HCT116 (cell line): ENCODE data around the gene AP3B1. TPM values are rescaled to one million over a fixed set of nuclear protein-coding genes. Genes with fewer than 3 reads are reported as not detected.

ENCODE experiments used
- ATAC-seq: fragments of 200-7000 bp; cut with Tn5 transposase; 2 replicates; pipeline ENCODE4 v1.9.1; 2020; ENCODE audit warnings: mild to moderate bottlenecking, moderate library complexity
- BruUV-seq: library from RNA; stranded (reverse); fragments of 400-500 nt; replicated peaks from 2 replicates; lab custom pipeline; 2021; lab: Mats Ljungman, UMichigan
- CTCF ChIA-PET: fragments of 300-600 bp; sonication (Branson Sonifier 250); formaldehyde crosslinking; loops from one replicate; lab custom pipeline; 2021; ENCODE audit warnings: antibody characterized with exemption; lab: Charles Lee
- POLR2A ChIA-PET: fragments of 300-600, 350-600 bp; sonication (Branson Sonifier 250); formaldehyde crosslinking; loops from one replicate; lab custom pipeline; 2021; ENCODE audit warnings: antibody characterized with exemption; lab: Charles Lee
- RAD21 ChIA-PET, 2 experiments: fragments of 300-600 bp; sonication (Branson Sonifier 250); formaldehyde crosslinking; loops; one replicate each; lab custom pipeline; 2023; ENCODE audit warnings: low total read pairs in 2 of 2; ENCODE audit not compliant: uncharacterized antibody in 2 of 2, unreplicated experiment in 2 of 2, low non-redundant PET in 1 of 2; lab: Charles Lee
- DNase-seq: peaks from one replicate; pipeline ENCODE4 v3.0.0-alpha.2; 2010; ENCODE audit warnings: low read depth, low spot score
- H2AFZ ChIP-seq: fragments of 200-600 bp; shearing (Covaris generic), sonication (generic); 2 replicates; pipeline ENCODE4 v1.6.1; 2017; ENCODE audit warnings: low read depth, mixed run types, mixed read lengths, antibody characterized with exemption, low read length; ENCODE audit not compliant: poor library complexity, severe bottlenecking
- H3K27ac ChIP-seq: 2 replicates; pipeline ENCODE4 v1.5.1; 2012; ENCODE audit warnings: low read depth, low read length
- H3K27me3 ChIP-seq: fragments of 200-600 bp; sonication (generic); 2 replicates; pipeline ENCODE4 v1.6.1; 2016; ENCODE audit warnings: mixed run types, low read length, mixed read lengths; ENCODE audit not compliant: insufficient read depth
- H3K36me3 ChIP-seq, 2 experiments: fragments of 200-500 bp in 1 of 2; fragments of 200-600 bp in 1 of 2; sonication (Bioruptor generic) in 1 of 2; sonication (generic) in 1 of 2; 2 replicates each; pipeline versions ENCODE4 v1.5.1 to v1.6.1; 2014 to 2016; ENCODE audit warnings: low read length in 2 of 2, inconsistent platforms in 1 of 2, mixed read lengths in 1 of 2, mixed run types in 1 of 2; ENCODE audit not compliant: insufficient read depth in 2 of 2, control insufficient read depth in 1 of 2
- H3K4me1 ChIP-seq, 2 experiments: fragments of 200-600 bp in 1 of 2; sonication (generic) in 1 of 2; 2 replicates each; pipeline versions ENCODE4 v1.5.1 to v1.6.1; 2012 to 2017; ENCODE audit warnings: low read length in 2 of 2, inconsistent platforms in 1 of 2, mild to moderate bottlenecking in 1 of 2, mixed read lengths in 1 of 2, mixed run types in 1 of 2, moderate library complexity in 1 of 2; ENCODE audit not compliant: insufficient read depth in 2 of 2, control insufficient read depth in 1 of 2
- H3K4me2 ChIP-seq: fragments of 200-600 bp; sonication (generic); 2 replicates; pipeline ENCODE4 v1.6.1; 2017; ENCODE audit warnings: mixed run types, low read length, mixed read lengths
- H3K4me3 ChIP-seq, 2 experiments: fragments of 200-600 bp in 1 of 2; sonication (generic) in 1 of 2; replicated peaks in 1 of 2; 2 replicates each; pipeline ENCODE4 v1.5.1; 2011 to 2016; ENCODE audit warnings: low read length in 2 of 2, control low read depth in 1 of 2, low read depth in 1 of 2, mild to moderate bottlenecking in 1 of 2, mixed read lengths in 1 of 2, mixed run types in 1 of 2
- H3K79me2 ChIP-seq: fragments of 200-600 bp; sonication (generic); 2 replicates; pipeline ENCODE4 v1.6.1; 2017; ENCODE audit warnings: mild to moderate bottlenecking, mixed run types, low read length, moderate library complexity, mixed read lengths; ENCODE audit not compliant: insufficient read depth
- H3K9ac ChIP-seq: fragments of 200-600 bp; sonication (generic); 2 replicates; pipeline ENCODE4 v1.6.1; 2016; ENCODE audit warnings: low read length, mixed read lengths
- H3K9me2 ChIP-seq: fragments of 200-600 bp; sonication (generic), shearing (Covaris generic); 2 replicates; pipeline ENCODE4 v1.6.1; 2017; ENCODE audit warnings: mixed run types, mild to moderate bottlenecking, moderate library complexity; ENCODE audit not compliant: insufficient read depth
- H3K9me3 ChIP-seq, 2 experiments: fragments of 200-500 bp in 1 of 2; fragments of 200-600 bp in 1 of 2; sonication (Bioruptor generic) in 1 of 2; sonication (generic) in 1 of 2; 2 replicates each; pipeline ENCODE4 v1.6.1; 2014 to 2017; ENCODE audit warnings: low read length in 2 of 2, mixed read lengths in 2 of 2, inconsistent platforms in 1 of 2, low read depth in 1 of 2, mild to moderate bottlenecking in 1 of 2, mixed run types in 1 of 2, moderate library complexity in 1 of 2; ENCODE audit not compliant: control insufficient read depth in 1 of 2, insufficient read depth in 1 of 2
- H4K20me1 ChIP-seq: fragments of 200-600 bp; sonication (generic), shearing (Covaris generic); 2 replicates; pipeline ENCODE4 v1.6.1; 2017; ENCODE audit warnings: mixed run types, mild to moderate bottlenecking, moderate library complexity; ENCODE audit not compliant: insufficient read depth
- CBX3 ChIP-seq: IDR thresholded peaks from 2 replicates; pipeline ENCODE4 v1.6.1; 2012; ENCODE audit warnings: low read depth
- CEBPB ChIP-seq: IDR thresholded peaks from 2 replicates; pipeline ENCODE4 v1.6.1; 2012; ENCODE audit warnings: low read depth
- EGR1 ChIP-seq: IDR thresholded peaks from 2 replicates; pipeline ENCODE4 v1.6.1; 2012; ENCODE audit warnings: low read depth
- ELF1 ChIP-seq: IDR thresholded peaks from 2 replicates; pipeline ENCODE4 v1.6.1; 2012; ENCODE audit warnings: low read depth, borderline replicate concordance
- EZH2phosphoT487 ChIP-seq: fragments of 200-600 bp; IDR thresholded peaks from 2 replicates; pipeline ENCODE4 v1.6.1; 2018; ENCODE audit warnings: antibody characterized with exemption, borderline replicate concordance
- FOSL1 ChIP-seq: IDR thresholded peaks from 2 replicates; pipeline ENCODE4 v1.6.1; 2012; ENCODE audit warnings: low read depth
- POLR2A ChIP-seq: IDR thresholded peaks from 2 replicates; pipeline ENCODE4 v1.7.0; 2011; ENCODE audit warnings: borderline replicate concordance; ENCODE audit not compliant: insufficient read depth, insufficient read length; ENCODE audit errors: extremely low read depth
- POLR2AphosphoS5 ChIP-seq: IDR thresholded peaks from 2 replicates; pipeline ENCODE4 v1.6.1; 2011; ENCODE audit warnings: mild to moderate bottlenecking, low read depth, low read length, moderate library complexity
- SIN3A ChIP-seq: IDR thresholded peaks from 2 replicates; pipeline ENCODE4 v1.6.1; 2012; ENCODE audit warnings: low read depth
- SRF ChIP-seq: IDR thresholded peaks from 2 replicates; pipeline ENCODE4 v1.6.1; 2012; ENCODE audit warnings: low read depth
- TCF7L2 ChIP-seq: IDR thresholded peaks from 2 replicates; pipeline ENCODE4 v1.7.0; 2011; ENCODE audit warnings: borderline replicate concordance, inconsistent platforms; ENCODE audit not compliant: insufficient read depth, insufficient read length; ENCODE audit errors: extremely low read depth
- YY1 ChIP-seq: IDR thresholded peaks from 2 replicates; pipeline ENCODE4 v1.6.1; 2011; ENCODE audit warnings: low read length, low read depth, moderate library complexity, mild to moderate bottlenecking; ENCODE audit not compliant: insufficient replicate concordance; ENCODE audit errors: extremely low read depth
- ZNF274 ChIP-seq: fragments of 200-500 bp; sonication (Bioruptor generic); IDR thresholded peaks from 2 replicates; pipeline ENCODE4 v1.6.1; 2014; ENCODE audit warnings: mild to moderate bottlenecking, low read depth, low read length, inconsistent platforms
- intact Hi-C: fragments of 100-400 bp; cut with micrococcal nuclease; formaldehyde crosslinking; loops from 2 replicates; pipeline ENCODE4 v1.10.0; 2022
- total RNA-seq: library from RNA; stranded (reverse); gene quantifications from one replicate; pipeline ENCODE4 v1.2.1, GENCODE V29; 2021; ENCODE audit not compliant: unreplicated experiment
- TF ChIP-seq, protein P1 (sequence below): IDR thresholded peaks from 2 replicates; pipeline ENCODE4 v1.6.1; 2011; ENCODE audit warnings: mild to moderate bottlenecking, low read length, moderate library complexity; ENCODE audit not compliant: insufficient replicate concordance; ENCODE audit errors: extremely low read depth
- TF ChIP-seq, protein P2 (sequence below): IDR thresholded peaks from 2 replicates; pipeline ENCODE4 v1.6.1; 2012

Gene AP3B1
- total RNA-seq, 1 experiment from 2014 or later = 54.5 TPM

DNA sequence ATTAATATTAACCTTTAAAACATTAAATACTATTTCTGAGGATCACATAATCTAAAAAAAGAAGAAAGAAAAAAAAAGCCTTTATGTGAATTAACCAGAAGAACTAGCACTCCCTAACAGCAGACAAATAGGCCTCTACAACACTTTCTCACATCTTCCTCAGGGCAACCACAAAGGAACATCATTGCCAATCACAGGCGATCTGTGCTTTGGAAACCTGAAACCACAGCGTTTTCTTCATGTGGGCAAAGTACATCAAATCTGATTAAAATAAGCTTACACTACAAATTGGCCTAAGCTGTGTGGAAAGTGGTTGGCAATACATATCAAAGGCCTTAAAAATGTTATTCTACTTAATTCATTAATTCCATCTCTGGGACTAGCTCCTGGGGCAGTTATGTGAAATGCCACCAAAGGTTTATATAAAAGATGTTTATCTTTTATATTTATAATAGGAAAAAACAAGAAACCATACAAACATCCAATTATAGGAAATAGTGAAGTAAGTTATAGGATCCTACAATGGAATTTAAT lies 333.6 kb downstream of the AP3B1 start:
- no peaks in the 10 kb centered on the region for H3K36me3 ChIP-seq
- no peaks in the 10 kb centered on the region for H3K4me1 ChIP-seq
- intact Hi-C loops = no loop called here
- no peak for DNase-seq
- POLR2A ChIA-PET = no interaction called here
- no peaks in the 10 kb centered on the region for H3K9me2 ChIP-seq
- no peak overlapping the region for H3K9ac ChIP-seq
- H4K20me1 ChIP-seq = no peaks in the 10 kb centered on the region
- BruUV-seq = no TSS peak
- no peak for TF ChIP-seq CEBPB
- TF ChIP-seq EZH2phosphoT487 = no peak
- TF ChIP-seq ZNF274 = no peak
- TF ChIP-seq ELF1 = no peak
- TF ChIP-seq, protein P1, sequence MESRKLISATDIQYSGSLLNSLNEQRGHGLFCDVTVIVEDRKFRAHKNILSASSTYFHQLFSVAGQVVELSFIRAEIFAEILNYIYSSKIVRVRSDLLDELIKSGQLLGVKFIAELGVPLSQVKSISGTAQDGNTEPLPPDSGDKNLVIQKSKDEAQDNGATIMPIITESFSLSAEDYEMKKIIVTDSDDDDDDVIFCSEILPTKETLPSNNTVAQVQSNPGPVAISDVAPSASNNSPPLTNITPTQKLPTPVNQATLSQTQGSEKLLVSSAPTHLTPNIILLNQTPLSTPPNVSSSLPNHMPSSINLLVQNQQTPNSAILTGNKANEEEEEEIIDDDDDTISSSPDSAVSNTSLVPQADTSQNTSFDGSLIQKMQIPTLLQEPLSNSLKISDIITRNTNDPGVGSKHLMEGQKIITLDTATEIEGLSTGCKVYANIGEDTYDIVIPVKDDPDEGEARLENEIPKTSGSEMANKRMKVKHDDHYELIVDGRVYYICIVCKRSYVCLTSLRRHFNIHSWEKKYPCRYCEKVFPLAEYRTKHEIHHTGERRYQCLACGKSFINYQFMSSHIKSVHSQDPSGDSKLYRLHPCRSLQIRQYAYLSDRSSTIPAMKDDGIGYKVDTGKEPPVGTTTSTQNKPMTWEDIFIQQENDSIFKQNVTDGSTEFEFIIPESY = no peak
- no peak for TF ChIP-seq SRF
- TF ChIP-seq FOSL1 = no peak
- no peak for TF ChIP-seq POLR2AphosphoS5
- TF ChIP-seq, protein P2, sequence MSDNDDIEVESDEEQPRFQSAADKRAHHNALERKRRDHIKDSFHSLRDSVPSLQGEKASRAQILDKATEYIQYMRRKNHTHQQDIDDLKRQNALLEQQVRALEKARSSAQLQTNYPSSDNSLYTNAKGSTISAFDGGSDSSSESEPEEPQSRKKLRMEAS = no peak
- no peak for TF ChIP-seq CBX3
- TF ChIP-seq EGR1 = no peak
- TF ChIP-seq TCF7L2 = no peak
- TF ChIP-seq POLR2A = no peak
- TF ChIP-seq YY1 = no peak
- no peak for TF ChIP-seq SIN3A
- TF ChIP-seq, all 23 proteins: peak for 0
- ATAC-seq = no peak
- H2AFZ ChIP-seq = no peak overlapping the region
- H3K9me3 ChIP-seq = no peaks in the 10 kb centered on the region
- no peak overlapping the region for H3K27ac ChIP-seq
- ChIA-PET CTCF (no interaction called here), RAD21 (no interaction called here)
- H3K27me3 ChIP-seq = no peaks in the 10 kb centered on the region
- H3K4me3 ChIP-seq = no peak overlapping the region
- no peaks in the 10 kb centered on the region for H3K79me2 ChIP-seq
- no peak overlapping the region for H3K4me2 ChIP-seq
